HUES64 (cell line): Measurements from ENCODE around the gene STK11.

ENCODE experiments used
- H3K27ac ChIP-seq: 2 replicates; pipeline ENCODE4 v1.7.0; 2013; ENCODE audit warnings: low read depth, low read length, inconsistent platforms
- H3K27me3 ChIP-seq: 2 replicates; pipeline ENCODE4 v1.6.1; 2013; ENCODE audit warnings: mild to moderate bottlenecking, low read length; ENCODE audit not compliant: insufficient read depth
- H3K36me3 ChIP-seq: 2 replicates; pipeline ENCODE4 v1.6.1; 2013; ENCODE audit warnings: mild to moderate bottlenecking, low read length; ENCODE audit not compliant: insufficient read depth
- H3K4me1 ChIP-seq: 2 replicates; pipeline ENCODE4 v1.6.1; 2013; ENCODE audit warnings: mild to moderate bottlenecking, low read length, moderate library complexity; ENCODE audit not compliant: insufficient read depth
- H3K4me3 ChIP-seq: 2 replicates; pipeline ENCODE4 v1.5.1; 2013; ENCODE audit warnings: mild to moderate bottlenecking, low read length, moderate library complexity
- H3K9ac ChIP-seq: 2 replicates; pipeline ENCODE4 v1.6.1; 2013; ENCODE audit warnings: mild to moderate bottlenecking, low read depth, low read length
- H3K9me3 ChIP-seq: 2 replicates; pipeline ENCODE4 v1.6.1; 2013; ENCODE audit warnings: low read depth, low read length; ENCODE audit not compliant: insufficient read depth
- WGBS: fragments of 150-250, 120-280 bp; methylation state at CpG from one replicate; pipeline ENCODE4 v1.1.7; 2013; ENCODE audit warnings: missing lambda C conversion rate; 5-methylcytosine and 5-hydroxymethylcytosine counted together

The STK11 gene

GRCh38 chr19:1214299-1214861, 8.8 kb downstream of the STK11 start:
- 0 out of 2 replicates have a peak overlapping the region, but pooled peaks have one; percentile 13 for H3K27ac ChIP-seq
- H3K9ac ChIP-seq: no peak overlapping the region; the same call in 1 of the 2 replicates
- 92% methylated on average over 21 of the region's 21 CpGs for WGBS
- H3K36me3 ChIP-seq: peaks cover 8% of the 10 kb centered on the region
- H3K4me3 ChIP-seq: no peak overlapping the region
- H3K9me3 ChIP-seq: no peaks in the 10 kb centered on the region
- H3K27me3 ChIP-seq: no peaks in the 10 kb centered on the region
- H3K4me1 ChIP-seq: no peaks in the 10 kb centered on the region

GRCh38 chr19:1214862-1215731, 9.5 kb downstream of the STK11 start:
- no peak overlapping the region for H3K4me3 ChIP-seq
- no peaks in the 10 kb centered on the region for H3K4me1 ChIP-seq
- no peaks in the 10 kb centered on the region for H3K27me3 ChIP-seq
- H3K36me3 ChIP-seq: peaks cover 4% of the 10 kb centered on the region
- H3K27ac ChIP-seq: no peak overlapping the region
- WGBS: 94% methylated on average over 26 of the region's 26 CpGs
- no peaks in the 10 kb centered on the region for H3K9me3 ChIP-seq
- H3K9ac ChIP-seq: peak overlapping the region; percentile 5; the same call in 1 of the 2 replicates

- H3K27ac ChIP-seq: no peak overlapping the region
- H3K9ac ChIP-seq: peak overlapping the region; percentile 30; the same call in 1 of the 2 replicates
- H3K4me1 ChIP-seq: no peaks in the 10 kb centered on the region
- H3K4me3 ChIP-seq: no peak overlapping the region
- no peaks in the 10 kb centered on the region for H3K27me3 ChIP-seq
- H3K36me3 ChIP-seq: peaks cover 13% of the 10 kb centered on the region
- 94% methylated on average over 12 of the region's 12 CpGs for WGBS
- H3K9me3 ChIP-seq: no peaks in the 10 kb centered on the region
These were observed 11.2 kb downstream of the STK11 start for GRCh38 chr19:1216756-1217155.

- no peak overlapping the region for H3K9ac ChIP-seq
- H3K9me3 ChIP-seq: no peaks in the 10 kb centered on the region
- H3K27ac ChIP-seq: no peak overlapping the region
- H3K27me3 ChIP-seq: no peaks in the 10 kb centered on the region
- peaks cover 16% of the 10 kb centered on the region for H3K36me3 ChIP-seq
- no peaks in the 10 kb centered on the region for H3K4me1 ChIP-seq
- 87% methylated on average over 15 of the region's 15 CpGs for WGBS
- no peak overlapping the region for H3K4me3 ChIP-seq
These were observed 11.8 kb downstream of the STK11 start for GRCh38 chr19:1217366-1217765.

- Histone ChIP-seq H3K4me1 (no peaks in the 10 kb centered on the region), H3K4me3 (no peak overlapping the region), H3K27me3 (no peaks in the 10 kb centered on the region), H3K9ac (no peak overlapping the region), H3K36me3 (peaks cover 30% of the 10 kb centered on the region), H3K9me3 (no peaks in the 10 kb centered on the region), H3K27ac (no peak overlapping the region)
- WGBS: 93% methylated on average over 37 of the region's 37 CpGs
These were observed 13.4 kb downstream of the STK11 start for GRCh38 chr19:1218751-1219567.

- Histone ChIP-seq H3K27me3 (no peaks in the 10 kb centered on the region), H3K9me3 (no peaks in the 10 kb centered on the region), H3K4me3 (no peak overlapping the region), H3K4me1 (no peaks in the 10 kb centered on the region), H3K27ac (no peak overlapping the region), H3K36me3 (peaks cover 32% of the 10 kb centered on the region), H3K9ac (no peak overlapping the region)
- 96% methylated on average over 19 of the region's 19 CpGs for WGBS
These were observed 14.4 kb downstream of the STK11 start for GRCh38 chr19:1219786-1220476.

- Histone ChIP-seq H3K27ac (no peak overlapping the region), H3K27me3 (no peaks in the 10 kb centered on the region), H3K4me3 (no peak overlapping the region), H3K9me3 (no peaks in the 10 kb centered on the region), H3K4me1 (no peaks in the 10 kb centered on the region), H3K36me3 (peaks cover 32% of the 10 kb centered on the region), H3K9ac (no peak overlapping the region)
- WGBS: 93% methylated on average over 33 of the region's 33 CpGs
These were observed 14.9 kb downstream of the STK11 start for GRCh38 chr19:1220477-1220930.

- WGBS: 89% methylated on average over 38 of the region's 38 CpGs
- no peak overlapping the region for H3K9ac ChIP-seq
- H3K27ac ChIP-seq: no peak overlapping the region
- no peak overlapping the region for H3K4me3 ChIP-seq
- H3K36me3 ChIP-seq: peaks cover 32% of the 10 kb centered on the region
- H3K9me3 ChIP-seq: no peaks in the 10 kb centered on the region
- no peaks in the 10 kb centered on the region for H3K4me1 ChIP-seq
- no peaks in the 10 kb centered on the region for H3K27me3 ChIP-seq
These were observed 15.7 kb downstream of the STK11 start for GRCh38 chr19:1220976-1221903.

- Histone ChIP-seq H3K4me1 (no peaks in the 10 kb centered on the region), H3K9ac (no peak overlapping the region), H3K36me3 (peaks cover 34% of the 10 kb centered on the region), H3K27me3 (no peaks in the 10 kb centered on the region), H3K9me3 (no peaks in the 10 kb centered on the region), H3K4me3 (no peak overlapping the region), H3K27ac (no peak overlapping the region)
- 95% methylated on average over 22 of the region's 22 CpGs for WGBS
These were observed 16.3 kb downstream of the STK11 start for GRCh38 chr19:1221904-1222255.

GRCh38 chr19:1222394-1222793, 16.8 kb downstream of the STK11 start:
- Histone ChIP-seq H3K36me3 (peaks cover 38% of the 10 kb centered on the region), H3K27me3 (no peaks in the 10 kb centered on the region), H3K9me3 (no peaks in the 10 kb centered on the region), H3K4me1 (no peaks in the 10 kb centered on the region), H3K9ac (no peak overlapping the region), H3K4me3 (no peak overlapping the region), H3K27ac (no peak overlapping the region)
- WGBS: 91% methylated on average over 14 of the region's 14 CpGs
